ENCODE measurements around the gene SERP2.
A peak's percentile ranks its signal among the peaks of the same experiment; 100 is the strongest.

SERP2 gene

DNA sequence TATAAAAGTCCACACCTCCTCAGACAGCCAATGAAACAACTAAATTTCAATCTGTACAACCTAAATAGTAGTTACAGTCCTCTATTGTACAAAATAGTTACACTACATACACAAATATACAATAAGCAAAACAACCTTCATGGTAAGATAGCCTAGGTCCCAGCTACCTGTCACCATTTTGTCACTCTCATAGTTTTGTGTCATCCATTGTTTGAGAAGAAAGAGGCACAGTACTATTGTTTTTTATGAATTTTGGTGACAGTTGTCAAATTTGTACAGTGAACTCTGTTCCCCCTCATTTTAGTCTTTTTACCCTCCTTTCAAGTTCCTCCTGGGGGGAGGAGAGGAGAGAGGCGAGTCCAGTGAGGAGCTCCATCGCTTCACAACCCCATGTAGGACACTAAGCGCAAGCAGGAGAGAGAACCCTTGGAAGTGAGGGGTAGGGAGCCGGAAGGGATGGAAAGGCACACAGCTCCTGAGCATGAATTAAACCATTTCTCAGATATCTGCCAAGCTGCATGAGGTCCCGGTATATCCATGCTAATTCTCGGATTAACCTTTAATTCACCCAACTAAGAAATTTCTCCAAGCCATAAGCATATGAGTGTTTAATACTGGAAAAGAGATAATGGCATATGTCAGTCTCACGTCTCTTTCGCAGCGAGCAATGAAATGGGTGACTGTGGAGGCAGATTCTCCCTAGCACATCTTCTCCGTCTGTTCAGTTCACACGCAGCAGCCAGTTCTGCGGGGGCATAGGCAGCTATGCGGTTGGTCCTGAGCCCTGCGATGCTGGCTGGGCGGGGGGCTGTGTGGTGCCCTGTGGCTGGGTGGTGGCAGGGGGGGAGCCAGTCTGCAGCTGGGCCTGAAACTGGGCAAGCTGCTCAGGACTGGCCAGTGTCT lies 60.5 kb downstream of the SERP2 start:
- no peak for DNase-seq (ENCODE audit: extremely low read depth in 1 of 2, low read depth in 1 of 2)

DNA sequence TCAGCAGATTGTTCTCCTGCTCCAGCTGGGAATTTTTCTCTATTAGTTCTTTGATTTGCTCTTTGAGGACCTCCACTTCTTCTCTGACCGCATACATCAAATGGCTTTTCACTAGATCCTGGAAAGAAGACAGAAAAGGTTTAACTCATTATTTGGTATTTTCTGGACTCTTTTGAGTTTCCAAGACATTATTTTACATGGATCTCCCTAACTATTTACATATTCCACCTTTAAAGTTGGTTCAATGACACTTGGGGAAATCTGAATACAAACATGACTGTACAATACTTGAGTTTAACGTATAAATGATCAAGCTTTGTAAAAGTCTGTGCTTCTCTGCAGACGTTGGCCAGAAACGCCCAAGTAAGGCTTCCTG lies 61.1 kb downstream of the SERP2 start:
- DNase-seq (ENCODE audit: extremely low read depth in 1 of 2, low read depth in 1 of 2), result no peak

DNA sequence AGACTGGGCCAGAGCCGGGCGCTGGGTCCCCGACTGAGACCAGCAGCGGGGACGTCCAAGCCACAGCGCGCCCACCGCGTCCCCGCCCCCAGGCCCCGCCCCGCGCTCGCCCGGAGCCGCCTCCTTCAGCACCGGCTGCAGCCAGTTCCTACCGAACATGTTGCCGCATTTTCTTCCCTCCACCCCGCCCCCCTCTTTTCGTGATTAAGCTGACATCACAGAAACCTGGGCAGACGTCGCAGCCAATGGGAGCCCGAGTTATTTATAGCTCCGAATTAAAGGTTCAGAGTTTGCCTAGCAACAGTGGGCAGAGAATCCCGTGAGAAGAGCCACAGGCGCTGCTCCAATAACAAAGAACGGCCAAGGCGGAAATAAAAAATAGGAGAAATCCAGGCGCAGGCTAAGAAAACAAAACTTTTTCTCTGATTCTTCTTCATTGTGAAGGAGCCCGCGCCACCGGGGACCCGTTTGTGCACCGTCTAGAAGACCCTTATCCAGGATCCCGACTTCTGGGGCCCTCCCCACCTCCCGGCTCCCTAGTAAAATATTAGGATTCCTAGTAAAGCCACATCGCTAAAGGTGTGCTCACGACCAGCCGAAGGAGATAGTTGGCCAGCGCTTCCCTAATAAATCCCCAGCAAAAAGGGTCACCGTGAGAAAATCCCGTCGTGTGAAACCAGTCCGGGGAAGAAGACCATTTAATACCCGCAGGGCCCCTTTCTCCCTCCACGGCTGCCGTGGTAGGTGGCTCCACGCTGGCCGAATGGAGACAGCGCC lies 61.7 kb downstream of the SERP2 start:
- DNase-seq (ENCODE audit: extremely low read depth in 1 of 2, low read depth in 1 of 2), result peak; percentile 72 to 79

DNA sequence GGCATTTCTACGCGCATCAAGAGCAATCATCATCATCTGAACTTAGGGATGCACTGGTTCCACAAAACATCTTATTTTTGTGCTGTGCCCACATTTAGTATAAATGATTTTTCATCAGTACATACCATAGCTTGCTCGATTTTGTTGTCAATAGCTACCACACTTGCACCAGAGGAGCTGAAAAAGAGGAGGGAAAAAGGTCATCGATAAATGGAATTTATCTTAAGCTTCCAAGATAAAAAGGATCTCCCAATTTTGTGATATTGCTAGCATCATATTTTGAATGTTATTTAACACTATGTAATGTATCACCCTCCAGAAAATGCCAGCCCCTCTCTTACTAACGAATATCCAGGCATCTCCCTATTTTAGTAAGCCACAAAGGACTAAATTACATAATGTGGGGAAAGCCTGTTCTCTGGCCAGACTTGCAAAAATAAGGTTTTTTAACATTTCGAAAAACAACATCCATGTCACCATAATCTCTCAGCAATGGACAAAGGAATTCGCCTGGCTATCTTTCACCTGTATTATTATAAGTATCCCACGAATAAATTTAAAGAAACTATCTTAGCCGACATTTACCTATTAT lies 62.4 kb downstream of the SERP2 start:
- no peak for DNase-seq (ENCODE audit: extremely low read depth in 1 of 2, low read depth in 1 of 2)

DNA sequence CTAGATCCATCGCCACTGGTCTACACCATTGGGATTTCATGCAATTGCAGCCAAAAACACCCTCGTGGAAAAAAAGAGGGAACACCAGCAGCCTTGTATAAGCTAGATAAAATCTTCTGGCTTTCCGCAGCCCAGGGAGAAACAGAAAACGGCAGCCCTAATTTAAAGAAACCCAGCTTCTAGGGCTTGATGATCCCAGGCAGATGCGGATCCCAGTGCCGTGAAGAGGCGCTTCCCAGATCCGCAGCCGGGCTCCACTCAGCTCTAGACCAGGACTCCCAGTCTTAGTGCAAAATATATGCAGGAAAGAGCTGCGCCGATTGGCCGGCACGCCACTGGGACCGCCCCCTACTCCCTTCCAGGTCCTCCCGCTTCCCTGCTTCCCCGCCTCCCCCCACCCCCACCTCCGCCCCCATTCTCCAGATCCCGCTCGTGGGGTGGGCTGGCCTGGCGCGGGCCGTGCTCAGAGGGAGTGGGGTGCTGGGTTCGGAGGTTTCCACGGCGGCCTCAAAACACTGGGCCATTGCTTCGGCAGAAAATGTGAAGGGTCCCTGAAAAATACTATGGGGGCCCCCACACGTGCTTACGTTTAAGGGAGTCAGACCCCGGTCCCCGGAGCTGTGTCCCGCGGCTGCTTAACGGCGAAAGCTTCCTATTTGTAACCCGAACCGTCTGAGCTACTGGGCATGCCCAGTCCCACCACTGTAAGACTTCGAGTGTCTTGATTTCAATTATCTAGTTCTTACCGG lies 63.1 kb downstream of the SERP2 start:
- peak in 1 of 2 donors; percentile 17 for DNase-seq (ENCODE audit: extremely low read depth in 1 of 2, low read depth in 1 of 2)

DNA sequence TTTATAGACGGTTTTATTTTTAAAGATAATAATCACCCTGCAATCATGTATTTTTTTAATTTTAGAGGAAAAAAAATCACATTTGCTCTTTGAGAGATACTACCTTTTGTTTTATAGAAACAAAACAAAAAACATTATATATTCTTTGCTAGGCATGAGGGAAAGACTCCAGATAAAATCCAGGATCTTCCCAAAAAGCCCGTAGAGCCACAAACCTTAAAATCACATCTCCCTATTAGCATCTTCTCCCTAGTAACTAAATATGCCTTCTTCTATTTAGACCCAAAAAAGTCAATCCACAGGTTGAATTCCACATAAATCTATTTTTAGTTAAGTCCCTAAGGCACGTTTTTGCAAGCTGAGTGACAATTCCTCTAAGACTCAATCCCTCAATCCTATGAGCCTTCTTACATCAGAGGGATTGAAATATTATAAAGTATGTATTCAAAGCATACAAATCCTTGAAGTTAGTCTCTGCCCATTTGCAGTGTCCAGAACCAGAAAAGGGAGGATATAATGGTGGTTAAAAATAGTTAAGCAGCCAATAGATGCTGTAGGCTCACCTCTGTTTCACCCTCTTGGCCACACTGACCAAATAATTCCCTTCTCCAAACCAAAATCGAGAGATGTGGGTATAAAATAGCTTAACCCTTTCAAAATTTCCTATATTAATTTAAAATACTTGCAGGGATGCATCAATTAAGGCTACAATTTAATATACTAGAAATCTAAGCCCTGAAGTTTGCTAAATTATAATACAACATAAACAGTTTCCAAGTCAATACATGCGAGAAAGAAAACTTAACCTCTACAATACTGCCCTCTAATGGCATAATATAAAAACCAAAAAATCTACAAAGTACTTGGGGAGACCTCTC lies 64.0 kb downstream of the SERP2 start:
- no peak for DNase-seq (ENCODE audit: extremely low read depth in 1 of 2, low read depth in 1 of 2)

- DNase-seq (ENCODE audit: extremely low read depth in 1 of 2, low read depth in 1 of 2), result no peak
These were observed 64.6 kb downstream of the SERP2 start for GRCh38 chr13:44438234-44438579.

- DNase-seq (ENCODE audit: extremely low read depth in 1 of 2, low read depth in 1 of 2), result no peak
These were observed 65.9 kb downstream of the SERP2 start for GRCh38 chr13:44439452-44440024.

- no peak for DNase-seq (ENCODE audit: extremely low read depth in 1 of 2, low read depth in 1 of 2)
These were observed 66.5 kb downstream of the SERP2 start for GRCh38 chr13:44440046-44440608.

All from activated CD8-positive, alpha-beta memory T cell treated with anti-CD3 and anti-CD28 coated beads for 1 hour (primary cell).